Measurements from ENCODE around the gene ARHGAP8.

DNA sequence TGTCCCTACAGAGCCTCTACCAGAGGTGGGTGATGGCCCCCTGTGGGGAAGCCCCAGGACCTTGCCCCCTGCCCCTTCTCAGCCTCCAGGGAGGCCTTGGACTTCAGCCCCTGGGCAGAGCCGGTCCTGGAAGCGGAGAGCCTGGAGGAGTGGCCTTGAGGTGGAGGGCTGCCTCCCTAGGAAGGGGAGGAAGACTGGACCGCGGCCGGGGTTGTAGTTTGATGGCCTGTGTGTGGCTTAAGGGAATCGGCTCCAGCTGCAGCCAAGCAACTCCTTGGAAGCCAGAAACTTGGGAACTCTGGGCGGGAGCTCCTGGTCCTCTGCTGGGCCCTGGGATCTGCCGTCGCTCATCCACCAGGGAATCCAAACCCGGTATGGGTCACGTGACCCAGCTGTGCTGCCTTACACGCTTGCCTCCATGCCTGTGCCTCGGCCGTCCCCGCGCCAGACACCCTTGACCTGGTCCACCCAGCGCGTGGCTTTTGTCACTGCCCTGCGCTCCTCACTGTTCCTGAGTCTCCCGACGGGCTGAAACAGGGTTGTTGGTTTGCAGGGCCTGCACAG is 23.5 kb upstream of the ARHGAP8 start:
- TF ChIP-seq, protein P1, sequence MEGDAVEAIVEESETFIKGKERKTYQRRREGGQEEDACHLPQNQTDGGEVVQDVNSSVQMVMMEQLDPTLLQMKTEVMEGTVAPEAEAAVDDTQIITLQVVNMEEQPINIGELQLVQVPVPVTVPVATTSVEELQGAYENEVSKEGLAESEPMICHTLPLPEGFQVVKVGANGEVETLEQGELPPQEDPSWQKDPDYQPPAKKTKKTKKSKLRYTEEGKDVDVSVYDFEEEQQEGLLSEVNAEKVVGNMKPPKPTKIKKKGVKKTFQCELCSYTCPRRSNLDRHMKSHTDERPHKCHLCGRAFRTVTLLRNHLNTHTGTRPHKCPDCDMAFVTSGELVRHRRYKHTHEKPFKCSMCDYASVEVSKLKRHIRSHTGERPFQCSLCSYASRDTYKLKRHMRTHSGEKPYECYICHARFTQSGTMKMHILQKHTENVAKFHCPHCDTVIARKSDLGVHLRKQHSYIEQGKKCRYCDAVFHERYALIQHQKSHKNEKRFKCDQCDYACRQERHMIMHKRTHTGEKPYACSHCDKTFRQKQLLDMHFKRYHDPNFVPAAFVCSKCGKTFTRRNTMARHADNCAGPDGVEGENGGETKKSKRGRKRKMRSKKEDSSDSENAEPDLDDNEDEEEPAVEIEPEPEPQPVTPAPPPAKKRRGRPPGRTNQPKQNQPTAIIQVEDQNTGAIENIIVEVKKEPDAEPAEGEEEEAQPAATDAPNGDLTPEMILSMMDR (IDR thresholded peaks at IDR 0.05; ENCODE audit: extremely low read depth in 1 of 2, insufficient read depth in 1 of 2, low read depth in 1 of 2, low read length in 2 of 2) = no peak
- TF ChIP-seq POLR2A (IDR thresholded peaks at IDR 0.05; ENCODE audit: low read depth, low read length) (no peak), JUN (IDR thresholded peaks at IDR 0.05; ENCODE audit: borderline replicate concordance, insufficient read depth, insufficient read length, low read depth) (no peak), EZH2 (IDR thresholded peaks at IDR 0.05; ENCODE audit: borderline replicate concordance, low read depth, low read length, severe bottlenecking) (no peak)
